ENCODE results near the gene BTBD9. TPM values are rescaled to one million over a fixed set of nuclear protein-coding genes. Genes with fewer than 3 reads are reported as not detected.

BTBD9 gene
- polyA plus RNA-seq, 1 experiment, result 5.4 TPM

DNA sequence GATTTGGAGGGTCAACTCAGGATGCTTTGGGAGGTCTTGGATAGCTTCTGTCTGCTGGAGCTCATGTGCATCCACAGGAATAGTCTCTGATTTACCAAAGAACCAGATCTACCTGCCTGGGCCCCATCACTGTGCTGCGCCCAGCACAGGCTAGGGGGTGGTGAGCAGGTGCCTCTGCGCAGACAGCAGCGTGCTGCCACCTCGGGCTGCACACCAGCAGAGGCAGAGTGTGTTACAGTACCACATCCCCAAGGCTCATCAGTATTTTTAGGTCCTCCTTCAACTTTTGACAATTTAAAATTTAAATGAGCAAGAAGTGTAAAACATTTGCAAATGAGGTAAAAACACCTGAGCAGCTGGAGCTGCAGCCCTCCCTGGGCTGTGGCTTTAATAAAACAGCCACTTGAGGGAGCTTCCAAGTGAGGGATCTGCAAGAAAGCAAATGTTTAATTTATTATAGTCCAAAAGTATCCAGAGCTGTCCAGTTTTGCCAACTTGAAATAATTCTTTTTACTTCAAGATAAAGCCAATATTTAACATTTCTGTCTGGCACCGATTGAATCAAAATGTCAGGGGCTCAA is 495.3 kb downstream of the BTBD9 start:
- Histone ChIP-seq H3K27me3 (ENCODE audit: control insufficient read depth, insufficient read depth, low read length) (no peaks in the 10 kb centered on the region), H3K4me3 (ENCODE audit: low read depth, low read length) (no peak overlapping the region), H3K36me3 (ENCODE audit: control insufficient read depth, insufficient read depth, low read length) (peaks cover 3% of the 10 kb centered on the region; the same call in 1 of the 2 replicates)
- ChIA-PET POLR2A (no interaction called here), CTCF (no interaction called here)
- DNase-seq (ENCODE audit: low read depth), result no peak
- TF ChIP-seq, protein P1, sequence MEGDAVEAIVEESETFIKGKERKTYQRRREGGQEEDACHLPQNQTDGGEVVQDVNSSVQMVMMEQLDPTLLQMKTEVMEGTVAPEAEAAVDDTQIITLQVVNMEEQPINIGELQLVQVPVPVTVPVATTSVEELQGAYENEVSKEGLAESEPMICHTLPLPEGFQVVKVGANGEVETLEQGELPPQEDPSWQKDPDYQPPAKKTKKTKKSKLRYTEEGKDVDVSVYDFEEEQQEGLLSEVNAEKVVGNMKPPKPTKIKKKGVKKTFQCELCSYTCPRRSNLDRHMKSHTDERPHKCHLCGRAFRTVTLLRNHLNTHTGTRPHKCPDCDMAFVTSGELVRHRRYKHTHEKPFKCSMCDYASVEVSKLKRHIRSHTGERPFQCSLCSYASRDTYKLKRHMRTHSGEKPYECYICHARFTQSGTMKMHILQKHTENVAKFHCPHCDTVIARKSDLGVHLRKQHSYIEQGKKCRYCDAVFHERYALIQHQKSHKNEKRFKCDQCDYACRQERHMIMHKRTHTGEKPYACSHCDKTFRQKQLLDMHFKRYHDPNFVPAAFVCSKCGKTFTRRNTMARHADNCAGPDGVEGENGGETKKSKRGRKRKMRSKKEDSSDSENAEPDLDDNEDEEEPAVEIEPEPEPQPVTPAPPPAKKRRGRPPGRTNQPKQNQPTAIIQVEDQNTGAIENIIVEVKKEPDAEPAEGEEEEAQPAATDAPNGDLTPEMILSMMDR (IDR thresholded peaks at IDR 0.05; ENCODE audit: insufficient read depth, low read depth, low read length), result no peak

DNA sequence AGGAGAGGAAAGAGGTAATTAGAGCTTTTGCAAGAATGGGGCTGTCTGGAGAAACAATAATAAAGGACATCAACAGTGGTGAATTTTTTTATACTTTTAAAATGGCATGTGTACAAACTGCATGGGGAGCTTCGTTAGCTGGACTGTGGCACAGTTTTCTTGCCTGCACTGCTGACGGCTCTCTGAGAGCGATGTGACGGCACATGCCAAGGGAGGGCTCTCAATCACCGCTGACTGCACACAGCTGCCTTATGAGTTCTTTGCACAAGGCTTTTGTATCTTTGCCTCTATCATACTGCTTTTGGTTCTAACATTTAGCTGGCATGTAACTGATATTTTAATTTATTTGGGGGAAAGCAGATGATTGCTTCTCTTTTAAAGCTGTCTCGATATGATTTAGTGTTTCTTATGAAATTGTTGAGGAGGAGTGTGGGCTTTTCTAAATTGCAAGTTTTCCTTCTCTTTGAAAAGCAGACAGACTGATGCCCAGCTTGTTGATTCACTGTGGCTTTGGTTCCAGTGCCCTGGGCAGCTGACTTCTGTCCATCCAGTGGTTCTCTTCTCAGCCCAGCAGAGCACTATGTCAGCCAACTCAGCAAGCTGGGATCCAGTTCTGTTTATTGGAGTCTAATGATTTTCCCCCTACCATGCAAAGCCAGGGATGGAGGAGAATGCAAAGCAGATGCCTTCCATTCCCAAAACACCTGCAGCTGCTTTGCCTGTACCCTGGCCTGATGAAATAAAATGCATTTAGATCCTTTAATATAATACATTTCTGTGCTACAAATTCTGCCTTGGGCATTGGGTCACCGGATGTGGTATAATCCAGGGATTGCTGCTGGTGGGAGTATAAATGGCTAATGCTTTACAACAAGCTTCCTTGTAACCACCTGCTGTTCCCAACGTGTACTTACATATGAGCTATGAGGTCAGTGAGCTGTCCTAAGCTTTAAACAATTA is 496.3 kb downstream of the BTBD9 start:
- H3K27me3 ChIP-seq (ENCODE audit: control insufficient read depth, insufficient read depth, low read length), result no peaks in the 10 kb centered on the region
- TF ChIP-seq, protein P1 (IDR thresholded peaks at IDR 0.05; ENCODE audit: insufficient read depth, low read depth, low read length), result no peak
- no peak overlapping the region for H3K4me3 ChIP-seq (ENCODE audit: low read depth, low read length)
- peaks cover 3% of the 10 kb centered on the region; the same call in 1 of the 2 replicates for H3K36me3 ChIP-seq (ENCODE audit: control insufficient read depth, insufficient read depth, low read length)
- peak; percentile 1 for DNase-seq (ENCODE audit: low read depth)
- CTCF ChIA-PET, result interaction anchor here (0.7 kb wide), 1 partner anchor 343 kb away, joined by 3 read pairs; no protein-coding TSS in a partner anchor
- POLR2A ChIA-PET, result no interaction called here

DNA sequence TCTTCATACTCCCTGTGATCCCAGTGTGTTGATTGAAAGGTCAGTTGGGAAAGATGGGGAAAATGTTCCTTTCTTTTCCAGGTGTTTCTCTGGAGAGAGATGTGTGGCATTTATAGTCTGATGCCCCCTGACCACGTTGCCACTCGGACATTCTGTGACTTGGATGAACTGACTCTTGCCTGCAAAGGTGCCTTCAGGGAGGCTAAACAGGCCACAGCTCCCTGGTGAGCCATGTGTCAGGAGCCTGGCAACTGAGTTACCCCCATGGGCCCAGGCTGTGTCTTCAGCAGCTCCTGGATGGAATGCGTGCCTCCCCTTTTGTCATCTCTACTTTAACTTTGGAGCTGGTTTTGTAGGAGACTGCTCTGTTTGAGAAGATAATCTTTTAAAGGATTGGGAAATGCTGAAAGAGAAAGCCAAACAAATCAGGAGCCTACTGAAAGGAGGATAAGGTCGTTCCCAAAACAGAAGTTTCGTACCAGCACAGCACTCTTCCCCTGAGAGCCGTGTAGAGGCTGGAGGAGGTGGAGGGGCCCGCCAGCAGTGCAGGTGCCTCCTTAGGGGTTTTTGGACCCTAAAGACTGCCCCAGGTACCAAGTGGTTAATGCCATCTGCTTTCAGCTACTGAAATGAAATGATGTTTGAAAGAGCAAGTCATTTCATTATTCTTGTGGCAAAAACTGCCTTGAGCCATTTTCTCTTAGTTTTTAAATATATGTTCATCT is 497.4 kb downstream of the BTBD9 start:
- ChIA-PET CTCF (no interaction called here), POLR2A (no interaction called here)
- Histone ChIP-seq H3K4me3 (ENCODE audit: low read depth, low read length) (no peak overlapping the region), H3K27me3 (ENCODE audit: control insufficient read depth, insufficient read depth, low read length) (no peaks in the 10 kb centered on the region), H3K36me3 (ENCODE audit: control insufficient read depth, insufficient read depth, low read length) (peaks cover 4% of the 10 kb centered on the region; the same call in 1 of the 2 replicates)
- TF ChIP-seq, protein P1 (IDR thresholded peaks at IDR 0.05; ENCODE audit: insufficient read depth, low read depth, low read length), result no peak
- DNase-seq (ENCODE audit: low read depth), result no peak

GRCh38 chr6:38141716-38142115 is 498.0 kb downstream of the BTBD9 start:
- peaks cover 4% of the 10 kb centered on the region; the same call in 1 of the 2 replicates for H3K36me3 ChIP-seq (ENCODE audit: control insufficient read depth, insufficient read depth, low read length)
- no peak for DNase-seq (ENCODE audit: low read depth)
- H3K4me3 ChIP-seq (ENCODE audit: low read depth, low read length), result no peak overlapping the region
- CTCF ChIA-PET, result no interaction called here
- POLR2A ChIA-PET, result no interaction called here
- H3K27me3 ChIP-seq (ENCODE audit: control insufficient read depth, insufficient read depth, low read length), result no peaks in the 10 kb centered on the region
- TF ChIP-seq, protein P1 (IDR thresholded peaks at IDR 0.05; ENCODE audit: insufficient read depth, low read depth, low read length), result no peak

DNA sequence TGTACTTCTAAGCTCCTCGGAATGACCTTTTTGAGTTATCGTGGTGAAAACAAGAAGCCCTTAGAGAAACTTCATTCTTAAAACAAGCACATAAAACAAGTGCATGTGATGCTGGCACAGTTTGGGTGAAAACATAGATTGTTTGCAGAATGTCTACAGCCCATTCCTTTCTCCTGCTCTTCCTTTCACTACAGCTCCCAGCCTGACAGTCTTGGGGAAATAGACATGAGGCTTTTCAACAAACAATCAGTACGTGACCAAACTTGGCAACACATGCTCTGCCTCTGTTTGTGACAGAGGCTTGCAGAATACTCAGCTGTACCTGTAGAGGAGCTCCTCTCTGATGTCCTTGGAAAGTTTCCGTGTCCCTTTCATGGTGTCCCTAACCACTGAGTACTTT is 498.6 kb downstream of the BTBD9 start:
- Histone ChIP-seq H3K36me3 (ENCODE audit: control insufficient read depth, insufficient read depth, low read length) (peaks cover 4% of the 10 kb centered on the region; the same call in 1 of the 2 replicates), H3K27me3 (ENCODE audit: control insufficient read depth, insufficient read depth, low read length) (no peaks in the 10 kb centered on the region), H3K4me3 (ENCODE audit: low read depth, low read length) (no peak overlapping the region)
- TF ChIP-seq, protein P1 (IDR thresholded peaks at IDR 0.05; ENCODE audit: insufficient read depth, low read depth, low read length), result no peak
- ChIA-PET CTCF (no interaction called here), POLR2A (no interaction called here)
- DNase-seq (ENCODE audit: low read depth), result no peak

Measured in BJ (cell line).